ENCODE data around the gene LGALS14.

DNA sequence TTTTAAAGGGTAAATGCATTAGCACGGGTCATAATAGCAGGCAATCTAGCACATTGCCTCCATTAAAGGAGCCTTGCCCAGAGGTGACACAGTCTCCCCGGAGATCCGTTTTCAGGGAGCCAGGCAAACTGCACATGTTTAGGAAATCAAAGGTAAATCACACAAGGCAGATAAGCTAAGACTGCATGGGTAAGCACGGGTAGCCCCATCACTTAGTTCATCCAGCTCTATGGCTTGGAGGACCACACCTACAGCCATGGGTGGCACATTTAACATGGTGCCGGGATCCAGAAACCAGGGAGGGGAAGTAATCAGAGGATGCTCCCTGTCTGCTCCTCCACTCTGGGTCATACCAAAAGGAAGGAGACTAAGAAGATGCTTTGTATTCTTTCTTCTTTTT is 31.8 kb upstream of the LGALS14 start:
- TF ChIP-seq, protein P1, sequence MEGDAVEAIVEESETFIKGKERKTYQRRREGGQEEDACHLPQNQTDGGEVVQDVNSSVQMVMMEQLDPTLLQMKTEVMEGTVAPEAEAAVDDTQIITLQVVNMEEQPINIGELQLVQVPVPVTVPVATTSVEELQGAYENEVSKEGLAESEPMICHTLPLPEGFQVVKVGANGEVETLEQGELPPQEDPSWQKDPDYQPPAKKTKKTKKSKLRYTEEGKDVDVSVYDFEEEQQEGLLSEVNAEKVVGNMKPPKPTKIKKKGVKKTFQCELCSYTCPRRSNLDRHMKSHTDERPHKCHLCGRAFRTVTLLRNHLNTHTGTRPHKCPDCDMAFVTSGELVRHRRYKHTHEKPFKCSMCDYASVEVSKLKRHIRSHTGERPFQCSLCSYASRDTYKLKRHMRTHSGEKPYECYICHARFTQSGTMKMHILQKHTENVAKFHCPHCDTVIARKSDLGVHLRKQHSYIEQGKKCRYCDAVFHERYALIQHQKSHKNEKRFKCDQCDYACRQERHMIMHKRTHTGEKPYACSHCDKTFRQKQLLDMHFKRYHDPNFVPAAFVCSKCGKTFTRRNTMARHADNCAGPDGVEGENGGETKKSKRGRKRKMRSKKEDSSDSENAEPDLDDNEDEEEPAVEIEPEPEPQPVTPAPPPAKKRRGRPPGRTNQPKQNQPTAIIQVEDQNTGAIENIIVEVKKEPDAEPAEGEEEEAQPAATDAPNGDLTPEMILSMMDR (conservative IDR thresholded peaks at IDR 0.05) = no peak
- no peak for TF ChIP-seq ZFX (IDR thresholded peaks at IDR 0.05)
